GM23248 (cell line): ENCODE measurements around the gene HNRNPA2B1.

ENCODE experiments used
- EZH2 ChIP-seq: fragments of 200-600 bp; sonication (generic); IDR thresholded peaks from 2 replicates; pipeline ENCODE4 v1.6.1; 2018; ENCODE audit warnings: antibody characterized with exemption, mild to moderate bottlenecking; ENCODE audit not compliant: insufficient read depth, poor library complexity, severe bottlenecking
- EZH2phosphoT487 ChIP-seq: fragments of 200-600 bp; sonication (generic); IDR thresholded peaks from 2 replicates; pipeline ENCODE4 v1.6.1; 2018; ENCODE audit warnings: antibody characterized with exemption, moderate library complexity, mild to moderate bottlenecking, low read depth; ENCODE audit not compliant: insufficient read depth

DNA sequence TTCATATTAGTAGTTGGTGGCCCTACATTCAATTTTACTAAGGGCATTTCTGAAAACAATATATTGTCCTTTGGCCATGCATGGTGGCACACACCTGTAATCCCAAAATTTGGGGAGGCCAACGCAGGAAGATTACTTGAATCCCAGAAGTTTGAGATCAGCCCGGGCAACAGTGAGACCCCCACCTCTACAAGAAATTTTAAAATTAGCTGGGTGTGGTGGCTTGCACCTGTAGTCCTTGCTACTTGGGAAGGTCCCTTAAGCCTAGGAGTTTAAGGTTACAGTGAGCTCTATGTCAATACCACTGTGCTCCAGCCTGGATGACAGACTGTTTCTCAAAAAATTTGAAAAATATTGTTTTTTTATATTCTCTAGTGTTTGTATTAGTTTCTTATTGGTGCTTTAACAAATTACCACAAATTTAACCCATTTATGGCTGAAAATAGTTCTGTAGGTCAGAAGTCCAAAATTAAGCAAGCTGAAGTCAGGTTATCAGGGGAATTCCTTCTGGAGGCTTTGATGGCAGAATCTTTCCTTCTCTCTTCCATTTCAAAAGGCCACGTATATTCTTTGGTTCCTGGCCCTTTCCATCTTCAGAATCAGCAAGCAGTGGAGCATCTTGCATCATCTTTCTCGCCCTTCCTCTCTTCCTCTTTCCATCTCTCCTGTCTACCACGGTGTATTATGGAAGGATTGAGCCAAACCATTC lies 13.4 kb upstream of the HNRNPA2B1 start:
- TF ChIP-seq EZH2 (no peak), EZH2phosphoT487 (no peak)
